ENCODE results near the gene ATAD1.
"Not testable (repeated sequence)": the region's sequence is repeated elsewhere in the genome, so short reads cannot be mapped to it uniquely, and the experiment has no call there.

ATAD1 gene

DNA sequence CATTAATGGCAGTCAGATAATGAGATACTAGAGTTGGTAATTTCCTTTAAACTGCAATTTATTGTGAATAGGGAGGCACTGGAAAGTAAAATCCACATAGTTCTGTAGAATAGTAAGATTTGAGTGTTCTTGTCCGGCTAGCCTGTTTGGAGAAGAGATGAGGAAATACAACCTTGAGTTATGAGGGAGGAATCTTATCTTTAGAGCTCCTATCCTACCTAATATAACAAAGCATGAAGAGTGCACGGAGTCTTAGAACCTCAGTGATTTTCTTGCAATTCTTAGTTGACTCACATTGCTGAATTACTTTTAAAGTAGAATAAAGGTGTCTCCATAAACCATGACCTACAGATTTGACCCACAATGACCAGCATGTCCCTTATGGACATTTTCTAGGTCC is 73.4 kb downstream of the ATAD1 start:
- H3K27ac ChIP-seq (ENCODE audit: low read depth, low read length) = no peak overlapping the region

DNA sequence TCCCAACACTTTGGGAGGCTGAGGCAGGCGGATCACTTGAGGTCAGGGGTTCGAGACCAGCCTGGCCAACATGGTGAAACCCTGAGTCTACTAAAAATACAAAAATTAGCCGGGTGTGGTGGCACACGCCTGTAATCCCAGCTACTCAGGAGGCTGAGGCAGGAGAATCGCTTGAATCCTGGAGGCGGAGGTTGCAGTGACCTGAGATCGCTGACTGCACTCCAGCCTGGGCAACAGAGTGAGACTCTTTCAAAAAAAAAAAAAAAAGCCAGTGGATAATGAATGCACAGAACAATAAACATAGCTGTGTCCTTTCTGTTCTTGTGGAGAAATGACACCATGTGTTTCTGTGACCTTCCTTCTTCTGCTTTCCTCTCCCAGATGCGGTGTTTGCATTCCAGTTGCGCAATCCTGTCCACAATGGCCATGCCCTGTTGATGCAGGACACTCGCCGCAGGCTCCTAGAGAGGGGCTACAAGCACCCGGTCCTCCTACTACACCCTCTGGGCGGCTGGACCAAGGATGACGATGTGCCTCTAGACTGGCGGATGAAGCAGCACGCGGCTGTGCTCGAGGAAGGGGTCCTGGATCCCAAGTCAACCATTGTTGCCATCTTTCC is 74.9 kb downstream of the ATAD1 start:
- H3K4me1 ChIP-seq (ENCODE audit: insufficient read depth, low read length); H3K27me3 ChIP-seq (ENCODE audit: control insufficient read depth in 1 of 2, insufficient read depth in 2 of 2, low read length in 2 of 2); H3K9me3 ChIP-seq (ENCODE audit: low read length); H3K27ac ChIP-seq (ENCODE audit: low read depth, low read length); H3K36me3 ChIP-seq (ENCODE audit: insufficient read depth, low read length); H3K4me3 ChIP-seq (ENCODE audit: low read depth in 1 of 2, low read length in 2 of 2); H3K9ac ChIP-seq (ENCODE audit: low read length): not testable (repeated sequence)

More for the DNA sequence above, 73.4 kb downstream of the ATAD1 start:
- Histone ChIP-seq H3K9ac (ENCODE audit: low read length) (no peak overlapping the region), H3K4me1 (ENCODE audit: insufficient read depth, low read length) (no peaks in the 10 kb centered on the region), H3K27me3 (ENCODE audit: control insufficient read depth in 1 of 2, insufficient read depth in 2 of 2, low read length in 2 of 2) (no peaks in the 10 kb centered on the region), H3K4me3 (ENCODE audit: low read depth in 1 of 2, low read length in 2 of 2) (no peak overlapping the region), H3K36me3 (ENCODE audit: insufficient read depth, low read length) (no peaks in the 10 kb centered on the region), H3K9me3 (ENCODE audit: low read length) (no peaks in the 10 kb centered on the region)

DNA sequence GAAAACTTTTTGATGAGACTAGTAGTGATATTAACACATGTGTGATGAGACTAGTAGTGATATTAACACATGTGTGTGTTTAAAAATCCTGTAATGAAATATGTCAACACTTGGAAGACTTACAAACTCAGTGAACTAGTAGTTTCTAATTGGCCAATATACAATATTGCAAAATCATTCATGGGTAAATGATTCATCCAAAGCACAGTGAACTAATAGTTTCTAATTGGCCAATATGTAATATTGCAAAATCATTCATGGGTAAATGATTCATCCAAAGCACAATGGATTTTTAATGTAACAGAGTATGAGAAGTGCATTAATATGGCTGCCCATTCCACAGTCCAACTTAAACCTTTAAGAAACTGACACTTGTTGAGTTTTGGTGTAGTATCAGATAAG is 77.8 kb downstream of the ATAD1 start:
- no peak overlapping the region for H3K9ac ChIP-seq (ENCODE audit: low read length)
- no peaks in the 10 kb centered on the region for H3K4me1 ChIP-seq (ENCODE audit: insufficient read depth, low read length)
- H3K9me3 ChIP-seq (ENCODE audit: low read length) = no peaks in the 10 kb centered on the region
- no peak overlapping the region for H3K27ac ChIP-seq (ENCODE audit: low read depth, low read length)
- no peak overlapping the region for H3K4me3 ChIP-seq (ENCODE audit: low read depth in 1 of 2, low read length in 2 of 2)
- no peaks in the 10 kb centered on the region for H3K27me3 ChIP-seq (ENCODE audit: control insufficient read depth in 1 of 2, insufficient read depth in 2 of 2, low read length in 2 of 2)
- no peaks in the 10 kb centered on the region for H3K36me3 ChIP-seq (ENCODE audit: insufficient read depth, low read length)

DNA sequence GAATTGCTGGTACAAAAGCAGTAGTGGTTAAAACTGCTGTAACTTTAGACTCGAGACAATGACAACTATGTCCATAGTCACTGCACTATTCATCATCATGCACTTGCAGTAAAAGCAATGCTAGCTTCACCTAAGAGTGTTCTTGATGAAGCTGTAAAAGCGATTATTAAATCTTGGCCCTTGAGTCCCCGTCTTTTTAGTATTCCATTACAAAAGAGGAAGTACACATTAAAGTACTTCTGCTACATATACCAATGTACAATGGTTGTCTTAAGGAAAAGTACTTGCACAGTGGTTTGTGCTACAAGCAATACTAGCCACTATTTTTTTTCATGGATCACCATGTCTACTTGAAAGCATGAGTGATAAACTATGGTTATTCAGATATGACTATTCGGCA is 78.3 kb downstream of the ATAD1 start:
- peaks cover 5% of the 10 kb centered on the region for H3K4me1 ChIP-seq (ENCODE audit: insufficient read depth, low read length)
- H3K4me3 ChIP-seq (ENCODE audit: low read depth in 1 of 2, low read length in 2 of 2) = no peak overlapping the region
- no peaks in the 10 kb centered on the region for H3K36me3 ChIP-seq (ENCODE audit: insufficient read depth, low read length)
- H3K9ac ChIP-seq (ENCODE audit: low read length) = no peak overlapping the region
- no peaks in the 10 kb centered on the region for H3K27me3 ChIP-seq (ENCODE audit: control insufficient read depth in 1 of 2, insufficient read depth in 2 of 2, low read length in 2 of 2)
- no peaks in the 10 kb centered on the region for H3K9me3 ChIP-seq (ENCODE audit: low read length)
- H3K27ac ChIP-seq (ENCODE audit: low read depth, low read length) = no peak overlapping the region

DNA sequence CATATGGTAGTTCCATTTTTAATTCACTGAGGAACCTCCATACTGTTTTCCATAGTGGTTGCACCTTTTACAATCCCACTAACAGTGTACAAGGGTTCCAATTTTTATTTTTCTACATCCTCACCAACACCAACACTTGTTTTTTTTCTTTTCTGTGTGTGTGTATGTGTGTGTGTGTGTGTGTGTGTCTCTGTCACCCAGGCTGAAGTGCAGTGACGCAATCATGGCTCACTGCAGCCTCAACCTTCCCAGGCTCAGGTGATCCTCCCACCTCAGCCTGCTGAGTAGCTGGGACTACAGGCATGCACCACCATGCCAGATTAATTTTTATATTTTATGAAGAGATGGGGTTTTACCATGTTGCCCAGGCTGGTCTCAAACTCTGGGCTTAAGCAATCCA is 79.8 kb downstream of the ATAD1 start:
- H3K27me3 ChIP-seq (ENCODE audit: control insufficient read depth in 1 of 2, insufficient read depth in 2 of 2, low read length in 2 of 2); H3K9ac ChIP-seq (ENCODE audit: low read length); H3K27ac ChIP-seq (ENCODE audit: low read depth, low read length); H3K9me3 ChIP-seq (ENCODE audit: low read length); H3K36me3 ChIP-seq (ENCODE audit: insufficient read depth, low read length); H3K4me3 ChIP-seq (ENCODE audit: low read depth in 1 of 2, low read length in 2 of 2); H3K4me1 ChIP-seq (ENCODE audit: insufficient read depth, low read length): not testable (repeated sequence)

DNA sequence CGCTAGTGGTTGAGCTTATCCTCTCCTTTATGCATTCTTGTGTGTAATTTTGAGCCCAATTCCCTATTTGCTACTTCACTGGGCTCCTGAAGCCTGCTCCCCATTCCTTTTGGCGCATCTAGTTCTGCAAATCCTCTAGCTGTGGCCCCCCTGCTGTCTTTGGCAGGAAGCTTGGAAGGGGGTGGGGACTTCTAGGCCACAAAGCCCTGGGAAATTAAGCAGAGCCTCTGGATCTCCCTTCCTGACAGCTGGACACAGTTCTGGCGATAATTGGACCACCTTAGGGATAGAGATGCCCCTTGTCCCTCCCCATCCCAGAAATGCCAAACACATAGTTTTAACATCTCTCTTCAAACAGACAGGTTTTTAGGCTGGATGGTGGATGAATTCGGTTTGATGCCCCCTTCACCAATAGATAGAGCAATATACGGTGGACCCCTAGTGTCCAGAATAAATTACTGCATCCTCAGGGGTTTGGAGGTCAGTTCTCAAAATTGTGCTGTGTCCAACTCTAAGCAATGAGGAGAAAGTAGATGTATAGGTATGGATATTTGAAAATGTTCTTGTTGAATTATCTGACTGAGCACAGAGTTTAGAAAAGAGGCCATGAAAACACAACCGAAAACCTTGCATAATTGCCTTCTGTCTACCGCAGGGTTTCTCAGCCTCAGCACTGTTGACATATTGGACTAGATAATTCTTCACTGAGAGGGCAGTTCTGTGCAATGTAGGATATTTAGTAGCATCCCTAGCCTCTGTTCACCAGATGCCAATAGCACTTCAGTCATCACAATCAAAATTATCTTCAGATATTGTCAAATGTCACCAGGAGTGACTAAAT is 82.8 kb downstream of the ATAD1 start:
- H3K9ac ChIP-seq (ENCODE audit: low read length) = no peak overlapping the region
- H3K27ac ChIP-seq (ENCODE audit: low read depth, low read length) = no peak overlapping the region
- H3K36me3 ChIP-seq (ENCODE audit: insufficient read depth, low read length) = no peaks in the 10 kb centered on the region
- peaks cover 5% of the 10 kb centered on the region for H3K4me1 ChIP-seq (ENCODE audit: insufficient read depth, low read length)
- H3K4me3 ChIP-seq (ENCODE audit: low read depth in 1 of 2, low read length in 2 of 2) = no peak overlapping the region
- no peaks in the 10 kb centered on the region for H3K9me3 ChIP-seq (ENCODE audit: low read length)
- no peaks in the 10 kb centered on the region for H3K27me3 ChIP-seq (ENCODE audit: control insufficient read depth in 1 of 2, insufficient read depth in 2 of 2, low read length in 2 of 2)

DNA sequence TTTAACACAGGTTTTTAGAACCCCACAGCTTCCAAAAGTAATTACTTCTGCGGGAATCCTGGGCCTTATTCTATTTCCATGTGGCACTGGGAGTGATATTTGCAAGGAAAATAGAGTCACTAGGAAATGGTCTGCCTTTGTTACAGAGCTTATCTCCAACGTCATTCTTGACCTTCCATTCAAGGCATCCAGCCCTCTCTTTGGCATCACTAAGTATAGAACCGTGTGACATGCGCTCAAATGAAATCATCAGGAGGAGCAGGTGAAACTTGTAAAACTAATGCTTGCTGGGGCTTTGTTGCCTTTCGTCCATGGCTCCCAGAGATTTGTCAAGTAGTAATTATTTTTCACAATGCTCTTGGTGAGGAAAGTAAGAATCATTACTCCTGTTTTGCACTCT is 84.9 kb downstream of the ATAD1 start:
- H3K27me3 ChIP-seq (ENCODE audit: control insufficient read depth in 1 of 2, insufficient read depth in 2 of 2, low read length in 2 of 2) = no peaks in the 10 kb centered on the region
- no peak overlapping the region for H3K9ac ChIP-seq (ENCODE audit: low read length)
- H3K4me1 ChIP-seq (ENCODE audit: insufficient read depth, low read length) = peaks cover 5% of the 10 kb centered on the region
- H3K4me3 ChIP-seq (ENCODE audit: low read depth in 1 of 2, low read length in 2 of 2) = no peak overlapping the region
- H3K36me3 ChIP-seq (ENCODE audit: insufficient read depth, low read length) = no peaks in the 10 kb centered on the region
- H3K27ac ChIP-seq (ENCODE audit: low read depth, low read length) = no peak overlapping the region
- H3K9me3 ChIP-seq (ENCODE audit: low read length) = no peaks in the 10 kb centered on the region

DNA sequence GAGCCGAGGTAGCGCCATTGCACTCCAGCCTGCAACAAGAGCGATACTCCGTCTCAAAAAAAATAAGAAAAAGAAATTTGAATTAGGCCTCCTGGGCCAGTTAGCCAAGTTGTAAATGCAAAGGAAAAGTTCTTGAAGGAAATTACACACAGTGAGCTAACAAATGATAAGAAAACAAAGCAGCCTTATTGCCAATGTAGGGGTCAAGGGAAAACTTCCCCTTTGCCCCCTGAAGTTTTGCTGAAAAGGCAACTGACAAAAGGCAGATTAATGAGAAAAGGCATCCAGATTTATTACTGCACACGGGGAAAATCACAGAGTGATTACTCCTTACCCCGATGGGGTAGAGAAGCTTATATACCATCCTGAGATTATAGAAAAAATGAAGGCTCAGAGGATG is 88.1 kb downstream of the ATAD1 start:
- Histone ChIP-seq H3K27ac (ENCODE audit: low read depth, low read length) (no peak overlapping the region), H3K4me1 (ENCODE audit: insufficient read depth, low read length) (peaks cover 3% of the 10 kb centered on the region), H3K9me3 (ENCODE audit: low read length) (no peaks in the 10 kb centered on the region), H3K36me3 (ENCODE audit: insufficient read depth, low read length) (no peaks in the 10 kb centered on the region), H3K9ac (ENCODE audit: low read length) (no peak overlapping the region), H3K4me3 (ENCODE audit: low read depth in 1 of 2, low read length in 2 of 2) (no peak overlapping the region), H3K27me3 (ENCODE audit: control insufficient read depth in 1 of 2, insufficient read depth in 2 of 2, low read length in 2 of 2) (no peaks in the 10 kb centered on the region)

DNA sequence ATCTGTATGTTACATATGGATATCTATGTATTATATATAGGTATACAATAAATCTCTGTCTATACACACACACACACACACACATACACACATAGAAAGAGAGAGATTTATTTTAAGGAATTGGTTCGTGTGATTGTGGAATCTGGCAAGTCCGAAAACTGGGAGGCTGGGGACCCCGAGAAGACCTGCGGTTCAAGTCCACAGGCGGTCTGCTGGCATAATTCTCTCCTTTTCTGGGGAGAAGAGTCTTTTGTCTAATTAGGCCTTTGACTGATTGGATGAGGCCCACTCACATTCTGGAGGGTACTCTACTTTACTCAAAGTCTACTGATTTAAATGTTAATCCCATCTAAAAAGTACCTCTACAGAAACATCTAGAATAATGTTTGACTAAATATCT is 93.2 kb downstream of the ATAD1 start:
- Histone ChIP-seq H3K9ac (ENCODE audit: low read length) (no peak overlapping the region), H3K27me3 (ENCODE audit: control insufficient read depth in 1 of 2, insufficient read depth in 2 of 2, low read length in 2 of 2) (no peaks in the 10 kb centered on the region), H3K27ac (ENCODE audit: low read depth, low read length) (no peak overlapping the region), H3K4me3 (ENCODE audit: low read depth in 1 of 2, low read length in 2 of 2) (no peak overlapping the region), H3K36me3 (ENCODE audit: insufficient read depth, low read length) (no peaks in the 10 kb centered on the region), H3K9me3 (ENCODE audit: low read length) (no peaks in the 10 kb centered on the region), H3K4me1 (ENCODE audit: insufficient read depth, low read length) (no peaks in the 10 kb centered on the region)

DNA sequence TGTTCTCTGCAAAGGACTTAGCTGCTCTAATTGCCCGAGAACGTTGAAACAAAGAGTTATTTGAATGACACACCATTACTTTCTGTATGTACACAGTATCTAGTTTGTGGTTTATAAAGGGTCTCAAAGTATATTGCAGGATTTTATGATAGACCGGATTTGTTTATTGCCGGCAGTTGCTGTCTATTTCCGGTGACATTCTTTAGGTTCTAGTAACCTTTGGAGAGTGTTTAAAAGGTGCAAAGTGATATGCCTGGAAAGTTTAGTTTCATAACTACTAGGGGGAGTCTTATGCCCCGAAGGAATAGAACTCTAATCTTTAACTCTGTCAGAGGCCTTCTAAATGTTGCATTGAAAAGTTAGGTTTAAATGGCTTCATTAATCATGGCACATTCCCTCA is 94.5 kb downstream of the ATAD1 start:
- Histone ChIP-seq H3K9me3 (ENCODE audit: low read length) (no peaks in the 10 kb centered on the region), H3K27ac (ENCODE audit: low read depth, low read length) (no peak overlapping the region), H3K36me3 (ENCODE audit: insufficient read depth, low read length) (no peaks in the 10 kb centered on the region), H3K4me1 (ENCODE audit: insufficient read depth, low read length) (no peaks in the 10 kb centered on the region), H3K27me3 (ENCODE audit: control insufficient read depth in 1 of 2, insufficient read depth in 2 of 2, low read length in 2 of 2) (no peaks in the 10 kb centered on the region), H3K4me3 (ENCODE audit: low read depth in 1 of 2, low read length in 2 of 2) (no peak overlapping the region), H3K9ac (ENCODE audit: low read length) (no peak overlapping the region)

DNA sequence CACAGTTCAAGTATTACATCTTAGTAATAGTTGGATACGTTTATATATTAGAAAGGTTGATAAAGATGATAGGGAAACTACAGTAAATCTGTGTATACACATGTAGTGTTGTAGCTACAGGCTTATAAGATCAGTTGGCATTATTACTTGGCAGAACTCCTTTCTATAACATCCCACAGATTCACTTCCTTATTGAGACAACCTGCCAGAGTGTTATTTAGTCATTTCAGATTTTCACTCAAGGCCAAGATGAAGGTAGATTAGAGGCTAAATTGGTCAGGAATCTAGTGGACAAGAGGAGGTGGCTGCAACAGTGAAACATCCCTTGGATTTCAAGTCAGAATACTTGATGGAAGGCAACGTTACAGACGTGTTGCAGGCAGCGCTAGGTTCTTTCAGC is 95.3 kb downstream of the ATAD1 start:
- Histone ChIP-seq H3K27me3 (ENCODE audit: control insufficient read depth in 1 of 2, insufficient read depth in 2 of 2, low read length in 2 of 2) (no peaks in the 10 kb centered on the region), H3K36me3 (ENCODE audit: insufficient read depth, low read length) (no peaks in the 10 kb centered on the region), H3K27ac (ENCODE audit: low read depth, low read length) (no peak overlapping the region), H3K9ac (ENCODE audit: low read length) (no peak overlapping the region), H3K9me3 (ENCODE audit: low read length) (no peaks in the 10 kb centered on the region), H3K4me3 (ENCODE audit: low read depth in 1 of 2, low read length in 2 of 2) (no peak overlapping the region), H3K4me1 (ENCODE audit: insufficient read depth, low read length) (no peaks in the 10 kb centered on the region)

DNA sequence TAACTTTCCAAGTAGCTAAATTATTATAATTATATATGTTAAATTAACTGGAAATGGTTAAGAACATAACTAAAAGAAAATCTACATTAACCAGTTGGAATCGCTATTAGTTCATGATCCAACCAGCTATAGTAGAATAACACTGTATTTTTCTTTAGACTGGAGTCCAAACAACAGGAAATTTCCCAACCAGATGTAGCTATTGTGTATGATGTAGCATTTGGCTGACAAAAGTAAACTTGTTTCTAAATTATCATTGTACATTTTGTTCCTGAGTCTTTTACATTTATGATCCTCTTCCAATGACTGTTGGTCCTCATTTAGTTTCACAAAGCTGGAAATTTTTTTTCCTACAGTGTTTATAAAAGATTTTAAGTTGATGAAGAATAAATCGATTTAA is 96.2 kb downstream of the ATAD1 start:
- Histone ChIP-seq H3K4me1 (ENCODE audit: insufficient read depth, low read length) (no peaks in the 10 kb centered on the region), H3K27me3 (ENCODE audit: control insufficient read depth in 1 of 2, insufficient read depth in 2 of 2, low read length in 2 of 2) (no peaks in the 10 kb centered on the region), H3K27ac (ENCODE audit: low read depth, low read length) (no peak overlapping the region), H3K9me3 (ENCODE audit: low read length) (no peaks in the 10 kb centered on the region), H3K4me3 (ENCODE audit: low read depth in 1 of 2, low read length in 2 of 2) (no peak overlapping the region), H3K36me3 (ENCODE audit: insufficient read depth, low read length) (no peaks in the 10 kb centered on the region), H3K9ac (ENCODE audit: low read length) (no peak overlapping the region)

Data from muscle layer of colon (tissue), 2 donors.